Choroid plexus epithelial cell (primary cell): ENCODE data around the gene LTB4R.

ENCODE experiments used
- DNase-seq: peaks from one replicate; pipeline ENCODE4 v3.0.0-alpha.2; 2010; ENCODE audit warnings: low read depth
- H3K4me3 ChIP-seq: 2 replicates; pipeline ENCODE4 v1.5.1; 2011; ENCODE audit warnings: low read depth, mild to moderate bottlenecking, control low read depth, low read length, moderate library complexity
- TF ChIP-seq, protein P1 (sequence below): conservative IDR thresholded peaks from 2 replicates; pipeline ENCODE4 v1.5.1; 2011; ENCODE audit warnings: low read depth, mild to moderate bottlenecking, control low read depth, inconsistent platforms, low read length, moderate library complexity

The LTB4R gene

DNA sequence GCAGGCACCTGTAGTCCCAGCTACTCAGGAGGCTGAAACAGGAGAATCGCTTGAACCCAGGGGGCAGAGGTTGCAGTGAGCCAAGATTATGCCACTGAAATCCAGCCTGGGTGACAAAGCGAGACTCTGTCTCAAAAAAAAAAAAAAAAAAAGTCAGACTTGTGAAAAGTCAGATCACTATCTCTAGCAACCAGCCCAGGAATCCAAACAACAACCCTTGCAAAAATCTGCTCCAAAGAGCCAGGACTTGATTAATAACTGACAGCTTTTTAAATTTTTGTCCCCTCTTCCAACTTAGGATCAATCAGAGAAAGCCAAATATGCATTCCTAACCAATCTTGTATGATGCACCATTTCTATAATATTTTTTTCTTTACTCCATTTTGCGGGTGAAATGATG is 49.0 kb downstream of the LTB4R start:
- TF ChIP-seq, protein P1, sequence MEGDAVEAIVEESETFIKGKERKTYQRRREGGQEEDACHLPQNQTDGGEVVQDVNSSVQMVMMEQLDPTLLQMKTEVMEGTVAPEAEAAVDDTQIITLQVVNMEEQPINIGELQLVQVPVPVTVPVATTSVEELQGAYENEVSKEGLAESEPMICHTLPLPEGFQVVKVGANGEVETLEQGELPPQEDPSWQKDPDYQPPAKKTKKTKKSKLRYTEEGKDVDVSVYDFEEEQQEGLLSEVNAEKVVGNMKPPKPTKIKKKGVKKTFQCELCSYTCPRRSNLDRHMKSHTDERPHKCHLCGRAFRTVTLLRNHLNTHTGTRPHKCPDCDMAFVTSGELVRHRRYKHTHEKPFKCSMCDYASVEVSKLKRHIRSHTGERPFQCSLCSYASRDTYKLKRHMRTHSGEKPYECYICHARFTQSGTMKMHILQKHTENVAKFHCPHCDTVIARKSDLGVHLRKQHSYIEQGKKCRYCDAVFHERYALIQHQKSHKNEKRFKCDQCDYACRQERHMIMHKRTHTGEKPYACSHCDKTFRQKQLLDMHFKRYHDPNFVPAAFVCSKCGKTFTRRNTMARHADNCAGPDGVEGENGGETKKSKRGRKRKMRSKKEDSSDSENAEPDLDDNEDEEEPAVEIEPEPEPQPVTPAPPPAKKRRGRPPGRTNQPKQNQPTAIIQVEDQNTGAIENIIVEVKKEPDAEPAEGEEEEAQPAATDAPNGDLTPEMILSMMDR: no peak
- no peak overlapping the region for H3K4me3 ChIP-seq
- no peak for DNase-seq

DNA sequence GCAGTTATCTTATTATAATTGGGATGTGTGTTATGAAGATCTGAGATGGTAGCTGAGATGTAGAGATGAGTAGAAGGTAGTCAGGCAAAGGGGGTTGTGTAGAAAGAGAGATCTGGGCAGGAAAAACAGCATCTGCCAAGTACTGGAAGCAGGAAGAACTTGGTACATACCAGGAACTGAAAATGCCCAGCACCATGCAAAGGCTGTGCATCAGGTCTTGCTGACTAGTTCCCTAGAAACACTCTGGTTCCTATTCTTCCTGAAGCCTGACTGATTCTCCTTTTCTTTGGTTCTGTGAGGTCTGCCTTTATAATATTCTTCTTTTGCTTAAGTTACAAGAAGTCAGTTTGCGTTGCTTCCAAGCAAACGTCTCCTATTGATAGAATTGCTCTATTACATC is 50.0 kb downstream of the LTB4R start:
- TF ChIP-seq, protein P1: no peak
- no peak overlapping the region for H3K4me3 ChIP-seq
- no peak for DNase-seq

DNA sequence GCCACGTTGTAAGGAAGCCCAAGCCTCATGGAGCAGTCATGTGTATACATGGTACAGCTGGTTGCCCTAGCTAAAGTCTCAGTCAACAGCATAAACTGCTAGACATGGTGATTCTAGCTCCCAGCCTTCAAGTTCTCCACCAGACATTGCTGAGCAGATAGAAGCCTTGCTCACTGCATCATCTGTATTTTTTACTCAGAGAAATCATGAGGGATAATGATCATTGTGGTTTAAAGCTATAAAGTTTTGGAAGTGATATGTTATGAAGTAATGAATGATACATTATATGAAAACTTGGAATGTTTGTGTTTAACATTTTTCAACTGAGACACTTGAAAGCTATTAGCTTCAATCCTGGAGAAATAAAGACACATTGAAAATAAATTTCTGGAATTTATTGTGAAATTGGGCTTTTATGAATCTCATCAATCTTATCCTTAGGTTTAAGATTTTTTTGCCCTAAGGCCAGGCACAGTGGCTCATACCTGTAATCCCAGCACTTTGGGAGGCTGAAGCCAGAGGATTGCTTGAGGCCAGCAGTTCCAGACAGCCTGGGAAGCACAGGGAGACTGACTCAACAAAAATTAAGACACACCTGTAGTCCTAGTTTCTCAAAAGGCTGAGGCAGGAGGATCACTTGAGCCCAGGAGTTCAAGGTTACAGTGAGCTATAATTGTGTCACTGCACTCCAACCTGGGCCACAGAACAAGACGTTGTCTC is 51.1 kb downstream of the LTB4R start:
- DNase-seq: no peak
- TF ChIP-seq, protein P1: no peak
- H3K4me3 ChIP-seq: no peak overlapping the region

DNA sequence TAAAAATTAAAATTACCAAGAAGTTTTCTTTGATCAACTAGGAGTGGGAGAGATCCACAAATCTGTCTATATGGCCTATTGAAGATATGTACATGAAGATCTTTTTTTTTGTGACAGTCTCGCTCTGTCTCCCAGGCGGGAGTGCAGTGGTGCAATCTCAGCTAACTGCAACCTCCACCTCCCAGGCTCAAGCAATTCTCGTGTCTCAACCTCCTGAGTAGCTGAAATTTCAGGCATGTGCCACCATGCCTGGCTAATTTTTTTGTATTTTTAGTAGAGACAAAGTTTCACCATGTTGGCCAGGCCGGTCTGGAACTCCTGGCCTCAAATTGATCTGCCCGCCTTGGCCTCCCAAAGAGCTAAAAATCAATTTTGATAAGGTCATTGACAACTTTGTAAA is 52.1 kb downstream of the LTB4R start:
- TF ChIP-seq, protein P1: no peak
- no peak for DNase-seq
- no peak overlapping the region for H3K4me3 ChIP-seq

DNA sequence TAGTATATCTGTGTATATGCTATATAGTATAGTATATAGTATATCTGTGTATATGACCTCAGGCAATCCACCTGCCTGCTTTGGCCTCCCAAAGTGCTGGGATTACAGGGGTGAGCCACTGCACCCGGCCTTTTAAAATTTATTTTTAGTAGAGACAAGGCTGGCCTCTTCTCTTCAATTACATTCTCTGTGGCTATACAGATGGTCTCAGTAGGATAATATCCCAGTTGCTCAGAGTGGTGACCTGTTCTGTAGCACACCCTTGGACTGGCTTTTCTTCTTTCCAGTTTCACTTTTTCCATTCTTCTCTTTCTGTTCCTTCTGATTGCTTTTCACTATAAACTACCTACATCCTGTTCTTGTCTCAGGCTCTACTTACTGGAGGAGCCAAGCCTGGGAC is 53.5 kb downstream of the LTB4R start:
- DNase-seq: no peak
- TF ChIP-seq, protein P1: no peak

DNA sequence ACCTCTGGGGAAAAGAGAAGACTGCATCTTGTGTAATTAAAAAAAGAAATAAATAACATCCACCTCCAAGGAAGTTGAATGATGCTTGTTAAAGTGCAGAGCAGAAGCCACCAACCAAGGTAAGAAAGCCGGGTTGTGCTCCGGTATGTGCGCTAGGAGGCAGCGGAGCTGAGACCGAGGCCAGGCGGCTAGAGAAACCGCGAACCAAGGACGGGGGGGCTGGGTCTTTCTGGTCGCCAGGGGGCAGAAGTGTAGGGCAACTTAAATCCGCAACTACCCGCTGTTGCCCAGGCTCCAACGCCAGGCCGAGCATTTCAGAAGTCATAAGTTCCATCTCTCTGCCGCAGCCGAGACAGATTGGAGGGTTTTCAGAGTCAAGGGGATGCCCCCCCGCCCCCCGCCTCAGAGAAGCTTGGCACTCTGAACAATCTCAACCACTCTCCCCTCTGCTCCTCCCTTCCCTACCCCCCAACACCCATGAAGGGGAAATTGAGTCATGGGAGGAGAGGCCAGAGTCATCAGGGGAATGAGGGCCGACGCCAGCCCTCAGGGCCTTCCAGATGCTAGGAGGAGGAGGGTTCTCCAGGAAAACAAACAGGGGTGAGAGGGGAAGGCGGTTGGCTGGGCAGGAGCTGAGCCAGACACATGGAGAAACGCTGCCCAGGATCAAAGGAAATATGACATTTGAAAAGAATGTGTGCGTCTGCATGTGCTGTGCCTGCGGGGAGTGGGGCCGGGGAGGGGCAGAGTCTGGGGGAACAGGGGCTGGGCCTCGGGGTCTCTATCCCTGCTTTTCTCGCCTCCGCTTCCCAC is 54.5 kb downstream of the LTB4R start:
- TF ChIP-seq, protein P1: peak; percentile 92
- H3K4me3 ChIP-seq: peak overlapping the region; percentile 46
- peak; percentile 97 for DNase-seq

More for the DNA sequence above, 53.5 kb downstream of the LTB4R start:
- no peak overlapping the region for H3K4me3 ChIP-seq
